SK-N-SH treated with all-trans-retinoic acid at 6 μM for 48 hours (cell line): ENCODE measurements around the gene GPATCH3.

Source experiments
- ATAC-seq: fragments of 200-7000 bp; cut with Tn5 transposase; 3 replicates; pipeline ENCODE4 v1.9.1; 2020; ENCODE audit warnings: mild to moderate bottlenecking, moderate library complexity
- ARNTL ChIP-seq: fragments of 450-650 bp; formaldehyde crosslinking; IDR thresholded peaks from 2 replicates; pipeline ENCODE4 v1.5.0; 2020; ENCODE audit warnings: low read depth, mild to moderate bottlenecking, moderate library complexity, borderline replicate concordance
- BACH2 ChIP-seq: fragments of 250-450 bp; sonication (Bioruptor Pico); IDR thresholded peaks from 2 replicates; pipeline ENCODE4 v1.9.0; 2021; ENCODE audit warnings: mild to moderate bottlenecking, borderline replicate concordance
- CSDC2 ChIP-seq: fragments of 250-450 bp; sonication (Bioruptor Pico); IDR thresholded peaks from 2 replicates; pipeline ENCODE4 v1.5.0; 2020; ENCODE audit warnings: mild to moderate bottlenecking, moderate library complexity
- ESRRG ChIP-seq: fragments of 250-450 bp; sonication (Bioruptor Pico); IDR thresholded peaks from 2 replicates; pipeline ENCODE4 v1.6.1; 2021; ENCODE audit warnings: mild to moderate bottlenecking
- GLIS3 ChIP-seq: fragments of 250-450 bp; sonication (Bioruptor Pico); IDR thresholded peaks from 2 replicates; pipeline ENCODE4 v1.5.0; 2020; ENCODE audit warnings: mild to moderate bottlenecking, moderate library complexity
- ISL1 ChIP-seq: fragments of 250-450 bp; sonication (Bioruptor Pico); IDR thresholded peaks from 2 replicates; pipeline ENCODE4 v2.1.2; 2022; ENCODE audit warnings: mild to moderate bottlenecking, moderate library complexity
- OSR1 ChIP-seq: fragments of 250-450 bp; sonication (Bioruptor Pico); IDR thresholded peaks from 2 replicates; pipeline ENCODE4 v1.8.0; 2022; ENCODE audit warnings: moderate library complexity, mild to moderate bottlenecking, inconsistent platforms
- PPARA ChIP-seq: fragments of 250-450 bp; sonication (Bioruptor Pico); IDR thresholded peaks from 2 replicates; pipeline ENCODE4 v1.5.0; 2020; ENCODE audit warnings: mild to moderate bottlenecking, borderline replicate concordance
- RARB ChIP-seq: fragments of 250-450 bp; sonication (Bioruptor Pico); IDR thresholded peaks from 2 replicates; pipeline ENCODE4 v1.8.0; 2021; ENCODE audit warnings: mild to moderate bottlenecking, moderate library complexity
- SNAI2 ChIP-seq: fragments of 250-450 bp; sonication (Bioruptor Pico); IDR thresholded peaks from 2 replicates; pipeline ENCODE4 v1.5.0; 2020; ENCODE audit warnings: mild to moderate bottlenecking, moderate library complexity
- TOX ChIP-seq: fragments of 250-450 bp; sonication (Bioruptor Pico); IDR thresholded peaks from 2 replicates; pipeline ENCODE4 v1.8.0; 2021; ENCODE audit warnings: mild to moderate bottlenecking, moderate library complexity, borderline replicate concordance
- ZC3H10 ChIP-seq: fragments of 250-450 bp; sonication (Bioruptor Pico); IDR thresholded peaks from 2 replicates; pipeline ENCODE4 v1.5.1; 2021; ENCODE audit warnings: mild to moderate bottlenecking, moderate library complexity
- ZFP30 ChIP-seq: fragments of 450-650 bp; formaldehyde crosslinking; IDR thresholded peaks from 2 replicates; pipeline ENCODE4 v1.5.0; 2022; ENCODE audit warnings: mild to moderate bottlenecking, moderate library complexity
- ZNF565 ChIP-seq: fragments of 450-650 bp; formaldehyde crosslinking; conservative IDR thresholded peaks from 2 replicates; pipeline ENCODE4 v1.5.0; 2020; ENCODE audit warnings: low read depth, mild to moderate bottlenecking, moderate library complexity
- ZNF70 ChIP-seq: fragments of 450-650 bp; formaldehyde crosslinking; IDR thresholded peaks from 2 replicates; pipeline ENCODE4 v1.5.0; 2020; ENCODE audit warnings: mild to moderate bottlenecking, moderate library complexity
- ZNF8 ChIP-seq: fragments of 450-650 bp; formaldehyde crosslinking; IDR thresholded peaks from 2 replicates; pipeline ENCODE4 v1.5.0; 2020; ENCODE audit warnings: mild to moderate bottlenecking, moderate library complexity
- TF ChIP-seq, protein P1 (sequence below): fragments of 250-450 bp; sonication (Bioruptor Pico); IDR thresholded peaks from 2 replicates; pipeline ENCODE4 v1.8.0; 2020; ENCODE audit warnings: mild to moderate bottlenecking, moderate library complexity, borderline replicate concordance
- TF ChIP-seq, protein P2 (sequence below): fragments of 250-450 bp; sonication (Bioruptor Pico); IDR thresholded peaks from 2 replicates; pipeline ENCODE4 v1.5.1; 2021; ENCODE audit warnings: mild to moderate bottlenecking, moderate library complexity
- TF ChIP-seq, protein P3 (sequence below): fragments of 250-450 bp; sonication (Bioruptor Pico); IDR thresholded peaks from 2 replicates; pipeline ENCODE4 v1.5.0; 2020; ENCODE audit warnings: mild to moderate bottlenecking, moderate library complexity
- TF ChIP-seq, protein P4 (sequence below): fragments of 250-450 bp; sonication (Bioruptor Pico); IDR thresholded peaks from 2 replicates; pipeline ENCODE4 v1.5.1; 2020; ENCODE audit warnings: low read depth, mild to moderate bottlenecking, moderate library complexity
- TF ChIP-seq, protein P5 (sequence below): fragments of 250-450 bp; sonication (Bioruptor Pico); IDR thresholded peaks from 2 replicates; pipeline ENCODE4 v1.8.0; 2021; ENCODE audit warnings: low read depth, mild to moderate bottlenecking, moderate library complexity, borderline replicate concordance

GPATCH3 gene

DNA sequence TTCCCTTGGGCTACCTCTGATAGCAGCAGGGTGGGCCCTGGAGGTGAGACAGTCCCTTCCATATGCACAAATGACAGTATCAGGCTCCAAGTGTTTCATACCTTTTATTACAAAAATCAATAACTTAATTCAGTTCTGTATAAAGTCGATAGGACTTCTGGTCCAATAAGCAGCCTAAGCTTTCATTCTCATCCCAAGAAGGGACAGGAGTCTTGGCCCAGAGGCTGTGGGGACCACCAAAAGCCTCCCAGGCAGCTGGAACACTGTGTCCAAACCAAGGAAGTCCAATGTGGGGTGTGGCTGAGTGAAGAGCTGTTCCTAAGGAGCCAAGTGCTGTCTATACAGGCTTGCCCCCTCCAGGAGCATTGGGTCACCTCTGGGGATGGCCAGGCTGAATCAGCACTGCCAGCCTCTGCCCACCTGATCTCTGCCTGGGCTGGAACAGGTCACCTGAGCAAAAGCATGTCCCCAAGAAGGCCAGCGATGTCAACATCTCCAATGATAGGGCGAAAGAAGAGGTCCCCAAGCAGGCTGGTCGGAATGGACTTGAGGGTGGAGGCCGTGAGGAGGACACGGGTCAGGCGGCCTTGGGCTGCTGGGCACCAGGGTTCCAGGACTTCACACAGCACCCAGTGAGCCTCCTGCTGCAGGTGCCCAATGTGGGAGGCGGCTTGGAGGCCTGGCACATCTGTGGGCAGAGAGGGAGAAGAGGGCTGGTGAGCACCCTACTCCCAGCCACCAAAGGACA is 11.3 kb upstream of the GPATCH3 start:
- no peak for ATAC-seq
- TF ChIP-seq ZC3H10 (CRISPR knock-in tag) (no peak), ZNF8 (CRISPR knock-in tag) (no peak), ZNF565 (CRISPR knock-in tag) (no peak), OSR1 (no peak), SNAI2 (CRISPR knock-in tag) (no peak), GLIS3 (CRISPR knock-in tag) (no peak), ZNF70 (CRISPR knock-in tag) (no peak), BACH2 (CRISPR knock-in tag) (no peak), ZFP30 (CRISPR knock-in tag) (no peak), ESRRG (no peak), ISL1 (no peak), TOX (no peak), RARB (no peak), ARNTL (no peak), CSDC2 (CRISPR knock-in tag) (no peak), PPARA (CRISPR knock-in tag) (no peak)
- TF ChIP-seq, protein P1, sequence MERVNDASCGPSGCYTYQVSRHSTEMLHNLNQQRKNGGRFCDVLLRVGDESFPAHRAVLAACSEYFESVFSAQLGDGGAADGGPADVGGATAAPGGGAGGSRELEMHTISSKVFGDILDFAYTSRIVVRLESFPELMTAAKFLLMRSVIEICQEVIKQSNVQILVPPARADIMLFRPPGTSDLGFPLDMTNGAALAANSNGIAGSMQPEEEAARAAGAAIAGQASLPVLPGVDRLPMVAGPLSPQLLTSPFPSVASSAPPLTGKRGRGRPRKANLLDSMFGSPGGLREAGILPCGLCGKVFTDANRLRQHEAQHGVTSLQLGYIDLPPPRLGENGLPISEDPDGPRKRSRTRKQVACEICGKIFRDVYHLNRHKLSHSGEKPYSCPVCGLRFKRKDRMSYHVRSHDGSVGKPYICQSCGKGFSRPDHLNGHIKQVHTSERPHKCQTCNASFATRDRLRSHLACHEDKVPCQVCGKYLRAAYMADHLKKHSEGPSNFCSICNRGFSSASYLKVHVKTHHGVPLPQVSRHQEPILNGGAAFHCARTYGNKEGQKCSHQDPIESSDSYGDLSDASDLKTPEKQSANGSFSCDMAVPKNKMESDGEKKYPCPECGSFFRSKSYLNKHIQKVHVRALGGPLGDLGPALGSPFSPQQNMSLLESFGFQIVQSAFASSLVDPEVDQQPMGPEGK (CRISPR knock-in tag), result no peak
- TF ChIP-seq, protein P2, sequence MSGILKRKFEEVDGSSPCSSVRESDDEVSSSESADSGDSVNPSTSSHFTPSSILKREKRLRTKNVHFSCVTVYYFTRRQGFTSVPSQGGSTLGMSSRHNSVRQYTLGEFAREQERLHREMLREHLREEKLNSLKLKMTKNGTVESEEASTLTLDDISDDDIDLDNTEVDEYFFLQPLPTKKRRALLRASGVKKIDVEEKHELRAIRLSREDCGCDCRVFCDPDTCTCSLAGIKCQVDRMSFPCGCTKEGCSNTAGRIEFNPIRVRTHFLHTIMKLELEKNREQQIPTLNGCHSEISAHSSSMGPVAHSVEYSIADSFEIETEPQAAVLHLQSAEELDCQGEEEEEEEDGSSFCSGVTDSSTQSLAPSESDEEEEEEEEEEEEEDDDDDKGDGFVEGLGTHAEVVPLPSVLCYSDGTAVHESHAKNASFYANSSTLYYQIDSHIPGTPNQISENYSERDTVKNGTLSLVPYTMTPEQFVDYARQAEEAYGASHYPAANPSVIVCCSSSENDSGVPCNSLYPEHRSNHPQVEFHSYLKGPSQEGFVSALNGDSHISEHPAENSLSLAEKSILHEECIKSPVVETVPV (CRISPR knock-in tag), result no peak
- TF ChIP-seq, protein P3, sequence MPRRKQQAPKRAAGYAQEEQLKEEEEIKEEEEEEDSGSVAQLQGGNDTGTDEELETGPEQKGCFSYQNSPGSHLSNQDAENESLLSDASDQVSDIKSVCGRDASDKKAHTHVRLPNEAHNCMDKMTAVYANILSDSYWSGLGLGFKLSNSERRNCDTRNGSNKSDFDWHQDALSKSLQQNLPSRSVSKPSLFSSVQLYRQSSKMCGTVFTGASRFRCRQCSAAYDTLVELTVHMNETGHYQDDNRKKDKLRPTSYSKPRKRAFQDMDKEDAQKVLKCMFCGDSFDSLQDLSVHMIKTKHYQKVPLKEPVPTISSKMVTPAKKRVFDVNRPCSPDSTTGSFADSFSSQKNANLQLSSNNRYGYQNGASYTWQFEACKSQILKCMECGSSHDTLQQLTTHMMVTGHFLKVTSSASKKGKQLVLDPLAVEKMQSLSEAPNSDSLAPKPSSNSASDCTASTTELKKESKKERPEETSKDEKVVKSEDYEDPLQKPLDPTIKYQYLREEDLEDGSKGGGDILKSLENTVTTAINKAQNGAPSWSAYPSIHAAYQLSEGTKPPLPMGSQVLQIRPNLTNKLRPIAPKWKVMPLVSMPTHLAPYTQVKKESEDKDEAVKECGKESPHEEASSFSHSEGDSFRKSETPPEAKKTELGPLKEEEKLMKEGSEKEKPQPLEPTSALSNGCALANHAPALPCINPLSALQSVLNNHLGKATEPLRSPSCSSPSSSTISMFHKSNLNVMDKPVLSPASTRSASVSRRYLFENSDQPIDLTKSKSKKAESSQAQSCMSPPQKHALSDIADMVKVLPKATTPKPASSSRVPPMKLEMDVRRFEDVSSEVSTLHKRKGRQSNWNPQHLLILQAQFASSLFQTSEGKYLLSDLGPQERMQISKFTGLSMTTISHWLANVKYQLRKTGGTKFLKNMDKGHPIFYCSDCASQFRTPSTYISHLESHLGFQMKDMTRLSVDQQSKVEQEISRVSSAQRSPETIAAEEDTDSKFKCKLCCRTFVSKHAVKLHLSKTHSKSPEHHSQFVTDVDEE (CRISPR knock-in tag), result no peak
- TF ChIP-seq, protein P4, sequence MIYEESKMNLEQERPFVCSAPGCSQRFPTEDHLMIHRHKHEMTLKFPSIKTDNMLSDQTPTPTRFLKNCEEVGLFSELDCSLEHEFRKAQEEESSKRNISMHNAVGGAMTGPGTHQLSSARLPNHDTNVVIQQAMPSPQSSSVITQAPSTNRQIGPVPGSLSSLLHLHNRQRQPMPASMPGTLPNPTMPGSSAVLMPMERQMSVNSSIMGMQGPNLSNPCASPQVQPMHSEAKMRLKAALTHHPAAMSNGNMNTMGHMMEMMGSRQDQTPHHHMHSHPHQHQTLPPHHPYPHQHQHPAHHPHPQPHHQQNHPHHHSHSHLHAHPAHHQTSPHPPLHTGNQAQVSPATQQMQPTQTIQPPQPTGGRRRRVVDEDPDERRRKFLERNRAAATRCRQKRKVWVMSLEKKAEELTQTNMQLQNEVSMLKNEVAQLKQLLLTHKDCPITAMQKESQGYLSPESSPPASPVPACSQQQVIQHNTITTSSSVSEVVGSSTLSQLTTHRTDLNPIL (CRISPR knock-in tag), result no peak

DNA sequence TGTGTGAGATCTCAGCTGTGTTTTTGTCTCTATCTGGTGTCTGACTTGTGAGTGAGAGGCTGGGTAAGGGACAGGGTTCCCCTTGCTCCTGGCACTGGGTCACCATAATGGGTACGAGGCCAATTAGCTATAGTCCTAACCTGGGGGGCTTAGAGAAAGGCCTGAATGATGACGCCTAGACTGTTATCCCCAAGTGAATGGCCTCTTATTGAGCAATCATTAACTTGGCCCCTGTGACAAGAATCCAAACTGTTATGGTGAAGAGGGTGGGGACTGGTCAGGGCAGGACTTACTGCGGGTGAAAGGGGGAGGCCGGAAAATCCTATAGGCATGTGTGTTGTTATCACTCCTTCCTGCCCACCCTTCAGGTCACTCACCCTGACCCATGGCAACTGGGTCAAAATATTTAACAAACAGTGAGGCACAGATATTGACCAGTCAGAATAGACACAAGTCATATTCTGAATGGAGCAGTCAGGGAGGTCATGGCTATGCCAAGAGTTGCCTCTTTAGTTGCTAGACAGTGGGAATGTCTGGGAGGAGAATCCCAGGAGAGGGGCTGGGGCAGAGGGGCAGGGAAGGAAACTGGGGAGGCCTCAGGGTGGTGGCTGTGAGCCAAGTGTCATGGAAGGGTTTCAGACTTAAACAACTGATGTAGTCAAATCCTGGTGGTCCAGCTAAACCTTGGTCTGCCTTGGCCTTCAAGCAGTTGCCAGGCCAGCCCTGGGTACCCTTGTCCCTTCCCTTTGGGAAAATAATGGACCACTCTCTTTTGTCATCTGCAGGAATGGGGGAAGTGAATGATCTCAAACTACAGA is 10.3 kb upstream of the GPATCH3 start:
- no peak for ATAC-seq
- TF ChIP-seq TOX, result no peak
- no peak for TF ChIP-seq GLIS3 (CRISPR knock-in tag)
- TF ChIP-seq, protein P2 (CRISPR knock-in tag), result no peak
- TF ChIP-seq, protein P3 (CRISPR knock-in tag), result no peak
- TF ChIP-seq SNAI2 (CRISPR knock-in tag), result no peak
- TF ChIP-seq BACH2 (CRISPR knock-in tag), result no peak
- no peak for TF ChIP-seq RARB
- no peak for TF ChIP-seq ARNTL
- no peak for TF ChIP-seq ZNF565 (CRISPR knock-in tag)
- no peak for TF ChIP-seq ZNF8 (CRISPR knock-in tag)
- TF ChIP-seq CSDC2 (CRISPR knock-in tag), result no peak
- no peak for TF ChIP-seq ISL1
- TF ChIP-seq, protein P5, sequence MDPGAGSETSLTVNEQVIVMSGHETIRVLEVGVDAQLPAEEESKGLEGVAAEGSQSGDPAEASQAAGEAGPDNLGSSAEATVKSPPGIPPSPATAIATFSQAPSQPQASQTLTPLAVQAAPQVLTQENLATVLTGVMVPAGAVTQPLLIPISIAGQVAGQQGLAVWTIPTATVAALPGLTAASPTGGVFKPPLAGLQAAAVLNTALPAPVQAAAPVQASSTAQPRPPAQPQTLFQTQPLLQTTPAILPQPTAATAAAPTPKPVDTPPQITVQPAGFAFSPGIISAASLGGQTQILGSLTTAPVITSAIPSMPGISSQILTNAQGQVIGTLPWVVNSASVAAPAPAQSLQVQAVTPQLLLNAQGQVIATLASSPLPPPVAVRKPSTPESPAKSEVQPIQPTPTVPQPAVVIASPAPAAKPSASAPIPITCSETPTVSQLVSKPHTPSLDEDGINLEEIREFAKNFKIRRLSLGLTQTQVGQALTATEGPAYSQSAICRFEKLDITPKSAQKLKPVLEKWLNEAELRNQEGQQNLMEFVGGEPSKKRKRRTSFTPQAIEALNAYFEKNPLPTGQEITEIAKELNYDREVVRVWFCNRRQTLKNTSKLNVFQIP (CRISPR knock-in tag), result no peak
- TF ChIP-seq, protein P4 (CRISPR knock-in tag), result no peak
- TF ChIP-seq OSR1, result no peak
- no peak for TF ChIP-seq PPARA (CRISPR knock-in tag)
